BE2C (cell line): ENCODE measurements around the gene STK32C.

Source experiments
- DNase-seq: peaks from one replicate; pipeline ENCODE4 v3.0.0-alpha.2; 2020
- H3K27me3 ChIP-seq: fragments of 250-450 bp; sonication (Bioruptor Pico); 2 replicates; pipeline ENCODE4 v1.5.1; 2020; ENCODE audit warnings: mild to moderate bottlenecking
- H3K36me3 ChIP-seq: fragments of 250-450 bp; sonication (Bioruptor Pico); 2 replicates; pipeline ENCODE4 v1.5.1; 2020; ENCODE audit warnings: mild to moderate bottlenecking
- H3K4me1 ChIP-seq: fragments of 250-450 bp; sonication (Bioruptor Pico); 2 replicates; pipeline ENCODE4 v1.5.1; 2020
- H3K4me3 ChIP-seq: 2 replicates; pipeline ENCODE4 v1.5.1; 2011; ENCODE audit warnings: low read depth, low read length
- H3K9me3 ChIP-seq: fragments of 250-450 bp; sonication (Bioruptor Pico); 2 replicates; pipeline ENCODE4 v1.5.1; 2020
- CTCF ChIP-seq: IDR thresholded peaks from 2 replicates; pipeline ENCODE4 v1.5.1; 2012; ENCODE audit warnings: mild to moderate bottlenecking, low read depth, low read length

The STK32C gene

GRCh38 chr10:132273304-132273944 is 34.3 kb downstream of the STK32C start:
- Histone ChIP-seq H3K4me3 (no peak overlapping the region), H3K9me3 (no peaks in the 10 kb centered on the region), H3K27me3 (no peaks in the 10 kb centered on the region), H3K36me3 (no peaks in the 10 kb centered on the region), H3K4me1 (no peaks in the 10 kb centered on the region)
- no peak for TF ChIP-seq CTCF
- no peak for DNase-seq

- H3K4me3 ChIP-seq, result no peak overlapping the region
- H3K4me1 ChIP-seq, result no peaks in the 10 kb centered on the region
- no peaks in the 10 kb centered on the region for H3K36me3 ChIP-seq
- no peak for TF ChIP-seq CTCF
- no peaks in the 10 kb centered on the region for H3K27me3 ChIP-seq
- no peaks in the 10 kb centered on the region for H3K9me3 ChIP-seq
- DNase-seq, result no peak
Measured at GRCh38 chr10:132272231-132272971, 35.3 kb downstream of the STK32C start.

GRCh38 chr10:132271458-132272230 is 36.1 kb downstream of the STK32C start:
- TF ChIP-seq CTCF, result no peak
- no peaks in the 10 kb centered on the region for H3K27me3 ChIP-seq

GRCh38 chr10:132270721-132271457 is 36.9 kb downstream of the STK32C start:
- Histone ChIP-seq H3K36me3 (no peaks in the 10 kb centered on the region), H3K9me3 (no peaks in the 10 kb centered on the region), H3K4me1 (no peaks in the 10 kb centered on the region), H3K27me3 (no peaks in the 10 kb centered on the region), H3K4me3 (no peak overlapping the region)
- DNase-seq, result no peak
- no peak for TF ChIP-seq CTCF

More at GRCh38 chr10:132271458-132272230, 36.1 kb downstream of the STK32C start:
- no peaks in the 10 kb centered on the region for H3K9me3 ChIP-seq
- DNase-seq, result no peak
- no peak overlapping the region for H3K4me3 ChIP-seq
- no peaks in the 10 kb centered on the region for H3K4me1 ChIP-seq
- H3K36me3 ChIP-seq, result no peaks in the 10 kb centered on the region

- TF ChIP-seq CTCF, result no peak
- Histone ChIP-seq H3K27me3 (no peaks in the 10 kb centered on the region), H3K4me1 (no peaks in the 10 kb centered on the region), H3K36me3 (no peaks in the 10 kb centered on the region), H3K4me3 (no peak overlapping the region), H3K9me3 (no peaks in the 10 kb centered on the region)
- DNase-seq, result peak; percentile 6
Measured at GRCh38 chr10:132270256-132270655, 37.5 kb downstream of the STK32C start.
